Spleen (tissue), 7 donors: ENCODE results near the gene DAPK2.

Experiments
- POLR2A ChIP-seq, 3 donors: fragments of 450-650 bp; IDR thresholded peaks; one replicate each; pipeline ENCODE4 v1.5.1; 2017; ENCODE audit warnings: antibody characterized with exemption in 3 of 3, mild to moderate bottlenecking in 1 of 3
- TF ChIP-seq, protein P1 (sequence below), 11 experiments: fragments of 200-600 bp in 7 of 11; fragments of 450-650 bp in 4 of 11; sonication (generic) in 4 of 11; IDR thresholded peaks in 8 of 11; conservative IDR thresholded peaks in 3 of 11; 1 replicate in 7 of 11; 2 replicates in 4 of 11; pipeline versions ENCODE4 v1.4.0 to v1.8.0; 2016 to 2021; ENCODE audit warnings: antibody characterized with exemption in 11 of 11, inconsistent platforms in 4 of 11, mild to moderate bottlenecking in 1 of 11
- donor health status: DM: no; HTN: no; CAD: no; lungs with moderate emphysema.
- donor health status: DM: no; HTN: no; CAD: no.
- donor health status: DM: no; HTN: no; CAD: no.

DNA sequence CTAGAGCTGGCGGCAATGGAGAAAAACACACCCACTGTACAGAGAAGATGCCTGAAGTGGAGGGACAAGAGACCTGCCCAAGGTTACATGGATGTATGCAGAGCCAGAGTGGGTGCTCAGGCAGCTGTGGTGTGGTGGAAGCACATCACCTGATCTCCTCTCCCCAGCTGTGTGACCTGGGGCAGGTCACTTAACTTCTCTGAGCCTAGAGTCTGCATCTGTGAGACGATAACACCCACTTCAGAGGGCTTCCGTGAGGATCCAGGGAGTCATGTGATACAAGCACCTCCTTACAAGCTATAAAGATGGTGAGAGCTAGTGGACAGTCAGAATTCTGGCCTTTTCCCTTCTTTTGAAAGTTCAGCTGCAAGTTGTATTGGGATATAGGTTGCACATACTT lies 157.5 kb downstream of the DAPK2 start:
- TF ChIP-seq, protein P1, sequence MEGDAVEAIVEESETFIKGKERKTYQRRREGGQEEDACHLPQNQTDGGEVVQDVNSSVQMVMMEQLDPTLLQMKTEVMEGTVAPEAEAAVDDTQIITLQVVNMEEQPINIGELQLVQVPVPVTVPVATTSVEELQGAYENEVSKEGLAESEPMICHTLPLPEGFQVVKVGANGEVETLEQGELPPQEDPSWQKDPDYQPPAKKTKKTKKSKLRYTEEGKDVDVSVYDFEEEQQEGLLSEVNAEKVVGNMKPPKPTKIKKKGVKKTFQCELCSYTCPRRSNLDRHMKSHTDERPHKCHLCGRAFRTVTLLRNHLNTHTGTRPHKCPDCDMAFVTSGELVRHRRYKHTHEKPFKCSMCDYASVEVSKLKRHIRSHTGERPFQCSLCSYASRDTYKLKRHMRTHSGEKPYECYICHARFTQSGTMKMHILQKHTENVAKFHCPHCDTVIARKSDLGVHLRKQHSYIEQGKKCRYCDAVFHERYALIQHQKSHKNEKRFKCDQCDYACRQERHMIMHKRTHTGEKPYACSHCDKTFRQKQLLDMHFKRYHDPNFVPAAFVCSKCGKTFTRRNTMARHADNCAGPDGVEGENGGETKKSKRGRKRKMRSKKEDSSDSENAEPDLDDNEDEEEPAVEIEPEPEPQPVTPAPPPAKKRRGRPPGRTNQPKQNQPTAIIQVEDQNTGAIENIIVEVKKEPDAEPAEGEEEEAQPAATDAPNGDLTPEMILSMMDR (IDR thresholded peaks at IDR 0.05 in 8 of 11, conservative IDR thresholded peaks at IDR 0.05 in 3 of 11): no peak
- no peak for TF ChIP-seq POLR2A (IDR thresholded peaks at IDR 0.05)
